Adrenal gland (tissue), 5 donors: ENCODE data around the gene PRMT9.

ENCODE experiments used
- CTCF ChIP-seq, 6 experiments: fragments of 450-650 bp in 4 of 6; fragments of 200-600 bp in 2 of 6; sonication (generic) in 1 of 6; IDR thresholded peaks; 1 replicate in 5 of 6; 2 replicates in 1 of 6; pipeline versions ENCODE4 v1.5.1 to v1.8.0; 2016 to 2021; ENCODE audit warnings: antibody characterized with exemption in 6 of 6, mild to moderate bottlenecking in 2 of 6, moderate library complexity in 1 of 6
- POLR2A ChIP-seq, 2 donors: fragments of 450-650 bp; IDR thresholded peaks; one replicate each; pipeline ENCODE4 v1.6.1; 2017; ENCODE audit warnings: antibody characterized with exemption in 2 of 2, mild to moderate bottlenecking in 2 of 2, moderate library complexity in 1 of 2
- donor health status: DM: no; HTN: no; CAD: no.

GRCh38 chr4:147732518-147733235 is 48.7 kb upstream of the PRMT9 start:
- TF ChIP-seq POLR2A (IDR thresholded peaks at IDR 0.05) (no peak), CTCF (IDR thresholded peaks at IDR 0.05) (no peak)
